GM19463 (cell line): ENCODE measurements around the gene CREB3L2.
"Not testable (repeated sequence)": the region's sequence is repeated elsewhere in the genome, so short reads cannot be mapped to it uniquely, and the experiment has no call there.

ENCODE experiments used
- ATAC-seq: cut with Tn5 transposase; IDR thresholded peaks from one replicate; pipeline ENCODE4 v1.9.1; 2021; ENCODE audit warnings: mild to moderate bottlenecking, moderate library complexity; ENCODE audit not compliant: unreplicated experiment

Gene CREB3L2

DNA sequence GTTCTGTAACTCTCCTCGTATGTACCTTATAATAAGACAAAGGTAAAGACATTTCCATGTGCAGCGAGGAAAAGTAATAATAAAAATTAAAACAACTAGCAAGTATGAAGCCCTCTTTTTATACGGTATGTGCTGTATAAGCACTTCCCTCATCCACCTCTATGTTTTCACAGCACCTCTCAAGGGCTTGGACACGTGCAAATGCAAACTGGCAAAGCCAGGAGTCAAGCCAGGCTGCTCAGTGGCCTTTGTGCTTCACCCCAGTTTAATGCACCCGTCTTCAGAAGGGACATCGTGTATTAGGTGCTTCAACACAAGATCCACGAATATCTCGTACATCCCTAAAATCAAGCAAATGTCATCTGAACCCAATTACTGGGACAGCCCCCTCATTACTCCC, 153.8 kb downstream of the CREB3L2 start:
- no peak for ATAC-seq

DNA sequence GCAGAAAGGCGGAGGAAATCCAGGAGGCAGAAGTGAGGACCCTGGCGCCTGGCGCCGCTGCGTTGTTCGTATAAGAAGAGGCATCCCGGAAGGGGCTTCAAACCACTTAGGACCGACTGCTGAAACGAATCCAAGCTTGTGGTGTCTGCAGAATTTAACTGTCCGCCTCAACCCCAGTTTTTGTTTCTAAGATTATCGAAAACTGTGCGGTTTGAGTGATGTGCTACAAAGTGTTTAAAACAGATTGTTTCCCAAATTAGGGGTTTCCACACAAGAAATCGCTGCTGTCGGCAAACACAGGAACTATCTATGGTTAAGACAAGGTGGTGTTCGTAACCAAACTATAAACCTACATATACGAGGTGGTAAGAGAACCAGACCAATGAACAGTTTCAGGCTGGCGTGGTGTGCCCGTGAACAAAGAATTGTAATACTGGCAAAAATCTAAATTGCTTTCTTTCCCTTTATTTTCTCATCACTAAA, 154.3 kb downstream of the CREB3L2 start:
- ATAC-seq, result peak; percentile 31

DNA sequence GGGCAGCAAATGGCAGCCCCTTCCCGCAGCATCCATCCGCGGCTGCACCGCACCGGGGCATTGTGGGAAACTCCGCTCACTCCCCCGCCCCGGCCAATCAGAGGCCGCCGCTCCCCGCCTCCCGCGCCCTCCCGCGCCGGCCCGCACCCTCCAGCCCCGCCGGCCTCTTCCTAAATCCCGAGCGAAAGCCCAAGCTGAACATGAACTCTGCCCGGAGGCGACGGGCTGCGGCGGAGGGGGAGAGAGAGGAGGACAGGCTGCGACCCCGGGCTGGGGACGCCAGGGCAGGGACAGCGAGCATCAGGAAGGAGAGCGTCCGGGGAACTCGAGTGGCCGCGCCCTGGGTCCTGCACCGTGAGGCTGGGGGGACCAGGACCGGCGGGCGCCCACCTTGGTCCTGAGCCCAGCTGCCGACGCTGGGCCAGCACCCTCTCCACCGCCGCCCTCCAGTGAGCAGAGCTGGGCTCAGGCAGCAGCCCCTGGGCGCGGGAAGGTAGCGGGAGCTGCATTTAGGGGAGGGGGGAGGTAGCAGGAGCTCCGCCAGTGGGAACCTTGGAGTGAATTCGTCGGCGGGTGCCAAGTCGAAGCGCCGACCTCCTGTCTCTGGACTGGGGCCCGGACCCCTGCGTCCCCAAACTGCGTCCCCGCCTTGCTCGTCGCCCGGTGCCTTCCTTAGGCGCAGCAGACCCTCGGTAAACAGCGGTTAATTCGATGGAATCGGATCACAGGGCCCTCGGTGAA, 154.9 kb downstream of the CREB3L2 start, which contains the start of gene DGKI:
Gene DGKI (minus strand): TSS at position 148 of the 741 bp plus-strand sequence.
- ATAC-seq, result peak; percentile 49

DNA sequence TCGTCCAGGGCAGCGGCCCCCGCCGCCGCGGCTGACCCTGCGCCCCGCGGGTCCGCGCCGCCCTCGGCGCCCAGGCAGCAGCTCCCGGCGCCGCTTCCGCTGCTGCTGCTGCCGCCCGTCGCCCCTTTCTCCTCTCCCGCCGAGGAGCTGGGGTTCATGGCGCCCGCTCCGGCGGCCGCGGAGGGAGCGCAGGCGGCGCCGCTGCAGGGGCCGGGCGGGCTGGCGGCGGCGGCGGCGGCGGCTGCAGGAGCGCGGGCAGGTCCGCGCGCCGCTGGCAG, 155.4 kb downstream of the CREB3L2 start:
- ATAC-seq, result peak; percentile 28

DNA sequence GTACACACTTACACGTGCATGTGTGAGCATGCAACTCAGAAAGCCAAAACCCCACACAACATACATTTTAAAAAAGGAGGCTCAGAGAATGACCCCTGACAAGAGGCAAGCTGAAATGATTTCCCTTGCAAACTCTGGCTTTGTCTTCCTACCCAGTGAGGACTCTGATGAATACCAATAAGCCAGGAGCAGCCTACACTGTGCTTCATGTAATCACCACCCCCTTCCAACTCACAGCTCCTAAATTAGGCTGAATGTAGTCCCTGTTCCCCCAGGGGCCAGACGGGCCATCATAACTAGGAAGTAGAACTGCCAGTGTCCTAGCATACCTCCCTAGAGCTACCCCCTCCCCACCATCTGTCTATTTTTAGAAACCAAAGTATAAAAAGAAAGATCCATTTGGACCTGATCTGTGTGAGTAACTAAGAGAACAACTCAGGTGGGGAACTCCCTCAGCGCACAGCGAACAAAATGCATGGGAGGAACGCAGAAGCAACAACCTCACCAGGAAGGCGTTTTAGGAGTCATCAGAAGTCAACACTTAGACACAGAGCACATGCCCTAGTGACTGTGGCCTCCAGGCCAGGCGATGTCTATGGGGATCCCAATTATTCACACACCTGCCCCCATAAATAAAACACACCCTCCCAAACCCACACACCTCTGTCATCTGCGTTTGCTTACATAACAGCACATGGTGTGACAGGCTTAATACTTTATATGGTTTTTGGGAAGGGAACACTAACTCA, 157.0 kb downstream of the CREB3L2 start:
- ATAC-seq, result no peak

DNA sequence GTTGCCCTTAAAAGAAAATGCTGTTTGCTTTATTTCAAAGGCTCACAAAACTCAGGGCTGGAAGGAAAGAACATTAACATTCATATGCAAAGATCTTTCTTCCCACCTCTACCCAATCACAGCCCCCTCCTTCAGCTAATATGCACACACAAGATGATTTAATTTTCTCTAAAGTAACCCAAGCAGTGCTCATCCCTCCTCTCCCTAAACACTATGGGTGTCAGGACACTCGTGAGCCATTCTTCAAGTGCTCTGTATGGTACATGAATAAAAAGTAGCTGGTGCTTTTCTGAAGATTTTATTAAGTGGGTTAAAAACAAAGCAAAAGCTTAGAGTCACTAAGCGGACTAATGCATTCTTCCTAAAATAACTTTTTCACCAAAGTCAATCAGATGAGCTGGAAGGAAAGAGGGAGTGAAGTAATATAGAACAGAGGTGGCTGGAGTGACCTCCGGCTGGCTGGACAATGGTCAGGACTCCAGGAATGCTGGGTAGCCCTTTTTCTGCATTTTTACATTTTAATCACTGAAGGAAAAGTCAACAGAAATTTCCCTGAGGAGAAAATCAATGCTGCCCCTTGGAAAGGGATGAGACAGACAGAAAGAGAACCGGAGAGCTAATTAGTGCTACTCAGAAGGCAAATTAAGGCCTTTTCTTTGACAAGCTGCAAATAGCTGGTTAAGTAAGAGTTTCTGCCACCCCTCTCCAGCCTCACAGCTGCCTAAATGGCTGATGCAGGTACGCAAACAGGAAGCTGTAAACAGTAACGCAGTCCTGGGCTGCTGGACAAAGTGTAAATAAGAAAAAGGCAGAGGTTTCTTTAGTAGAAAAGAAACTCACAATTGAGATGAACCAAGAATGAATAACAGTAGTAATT, 161.7 kb downstream of the CREB3L2 start:
- ATAC-seq, result no peak

DNA sequence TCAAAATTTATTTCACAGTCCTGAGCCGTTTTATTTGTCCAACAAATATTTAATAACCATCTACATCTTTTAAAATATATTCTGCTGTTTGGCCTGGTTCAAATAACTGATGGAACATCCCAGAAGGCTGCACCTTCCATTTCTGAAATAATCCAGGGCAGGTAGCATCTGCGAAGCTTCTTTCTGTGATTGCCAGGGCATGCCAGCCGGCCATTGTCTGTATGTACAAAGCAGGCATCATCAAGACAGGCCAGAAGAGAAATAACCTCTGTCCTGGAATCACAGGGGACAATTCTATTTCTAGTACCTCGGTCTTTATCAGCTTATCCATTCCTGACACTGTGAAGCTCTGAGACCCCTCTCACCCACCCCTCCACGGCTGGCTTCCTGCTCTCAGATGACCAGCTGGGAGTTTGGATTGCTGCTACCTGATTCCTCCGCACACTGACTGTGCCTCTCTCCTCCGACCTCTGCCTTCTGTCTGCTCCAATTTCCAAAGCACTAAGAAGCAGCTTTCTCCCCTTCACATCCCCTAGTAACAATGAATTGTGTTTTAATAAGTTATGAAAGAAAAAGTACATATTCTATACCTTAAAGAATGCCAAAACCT, 163.1 kb downstream of the CREB3L2 start:
- no peak for ATAC-seq

DNA sequence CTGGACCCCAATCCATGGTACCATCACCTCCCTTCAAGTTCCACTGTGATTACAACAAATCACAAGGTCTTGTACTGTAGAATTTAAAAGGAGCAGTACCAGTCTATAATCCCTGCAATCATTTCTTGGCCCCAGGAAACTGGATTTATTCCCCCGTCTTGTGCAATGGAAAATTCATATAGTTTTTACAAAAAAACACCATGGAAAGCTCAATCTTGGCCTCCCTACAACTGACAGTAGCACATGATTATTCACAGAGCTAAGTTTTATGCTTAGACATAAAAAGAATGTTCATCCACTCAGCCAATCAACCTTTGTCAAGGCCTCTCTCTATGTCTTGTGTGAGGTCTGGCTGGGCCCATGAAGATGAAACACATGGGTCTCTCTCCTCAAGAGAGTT, 165.3 kb downstream of the CREB3L2 start:
- ATAC-seq, result no peak

DNA sequence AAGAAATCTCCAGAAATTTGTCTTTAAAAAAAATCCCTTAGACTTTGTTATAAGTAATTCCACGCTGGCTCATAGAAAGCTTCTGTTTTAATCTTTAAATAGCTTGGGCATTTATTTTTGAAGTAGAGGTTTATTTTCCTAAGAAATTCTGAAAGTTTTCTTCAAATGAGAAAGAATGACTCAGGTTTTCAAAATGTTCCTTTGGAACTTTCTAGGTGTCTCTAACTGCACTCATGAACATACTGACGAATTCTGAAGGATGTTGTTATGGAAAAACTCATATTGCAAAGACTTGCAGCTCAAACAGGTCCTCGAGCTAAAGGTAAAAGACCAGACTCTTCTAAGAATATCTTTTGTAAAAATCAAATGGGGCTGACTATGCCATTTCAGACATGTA, 165.8 kb downstream of the CREB3L2 start:
- ATAC-seq, result no peak

DNA sequence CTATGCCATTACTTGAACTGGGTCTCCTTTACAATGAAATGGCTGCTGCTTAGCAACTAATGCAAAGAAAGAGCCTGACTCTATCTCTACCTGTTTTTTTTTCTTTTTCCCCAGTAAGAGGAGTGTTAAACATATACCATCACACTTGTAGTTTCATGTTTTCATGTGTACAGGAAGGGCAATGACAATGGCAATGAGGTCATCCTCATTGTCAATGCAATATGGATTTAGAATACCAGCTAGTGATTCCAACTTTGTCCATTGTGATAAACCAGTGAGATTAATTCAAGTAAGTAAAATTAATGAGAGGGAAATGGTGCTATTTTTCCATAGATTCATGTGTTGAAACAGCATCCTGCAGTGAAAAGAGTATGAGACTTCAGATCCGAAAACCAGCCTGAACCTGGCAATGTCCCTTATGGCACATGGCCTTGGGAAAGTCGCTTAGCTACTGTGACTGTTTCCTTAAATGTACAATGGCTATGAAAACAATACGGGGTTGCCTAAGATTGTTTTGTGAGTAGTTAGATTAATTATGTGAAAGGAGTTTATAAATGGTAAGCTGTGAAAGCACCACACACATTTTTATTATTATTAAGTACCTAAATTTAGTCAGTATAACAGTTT, 166.3 kb downstream of the CREB3L2 start:
- ATAC-seq, result no peak

DNA sequence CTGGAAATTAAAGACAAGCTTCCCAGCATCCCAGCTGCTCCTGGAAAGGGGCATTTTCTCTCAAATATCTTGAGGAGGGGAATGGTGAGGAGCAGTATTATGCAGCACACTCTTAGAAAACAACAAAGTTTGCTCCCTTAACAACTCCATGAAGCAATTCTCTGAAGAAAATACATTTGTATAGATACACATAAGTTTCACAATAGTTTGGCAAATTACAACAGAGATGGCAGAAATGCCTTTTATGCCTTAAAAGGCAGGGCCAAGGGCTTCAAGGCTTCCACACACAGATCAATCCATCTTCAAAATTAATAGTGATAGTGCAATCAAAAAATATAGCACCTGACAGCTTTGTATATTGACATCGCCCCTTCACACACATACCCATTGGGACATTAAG, 167.3 kb downstream of the CREB3L2 start:
- ATAC-seq, result no peak

DNA sequence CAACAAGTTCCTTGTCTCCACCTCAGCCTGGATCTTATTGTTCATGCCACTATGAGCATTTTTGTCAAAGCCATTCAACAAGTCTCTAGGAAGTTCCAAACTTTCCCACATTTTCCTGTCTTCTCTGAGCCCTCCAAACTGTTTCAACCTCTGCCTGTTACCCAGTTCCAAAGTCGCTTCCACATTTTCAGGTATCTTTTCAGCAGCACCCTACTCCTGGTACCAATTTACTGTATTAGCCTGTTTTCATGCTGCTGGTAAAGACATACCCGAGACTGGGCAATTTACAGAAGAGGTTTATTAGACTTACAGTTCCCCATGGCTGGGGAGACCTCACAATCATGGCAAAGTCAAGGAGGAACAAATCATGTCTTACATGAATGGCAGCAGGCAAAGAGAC, 168.9 kb downstream of the CREB3L2 start:
- not testable (repeated sequence) for ATAC-seq

DNA sequence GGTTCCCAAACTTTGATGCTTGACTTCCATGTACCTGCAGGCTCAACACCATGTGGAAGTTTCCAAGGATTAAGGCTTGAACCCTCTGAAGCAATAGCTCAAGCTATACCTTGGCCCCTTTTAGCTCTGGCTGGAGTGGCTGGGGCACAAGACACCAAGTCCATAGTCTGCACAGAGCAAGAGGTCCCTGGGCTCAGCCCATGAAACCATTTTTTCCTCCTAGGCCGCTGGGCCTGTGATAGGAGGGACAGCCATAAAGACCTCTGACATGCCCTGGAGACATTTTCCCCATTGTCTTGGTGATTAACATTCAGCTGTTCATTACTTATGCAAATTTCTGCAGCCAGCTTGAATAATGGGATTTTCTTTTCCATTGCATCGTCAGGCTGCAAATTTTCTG, 169.5 kb downstream of the CREB3L2 start:
- ATAC-seq, result no peak

DNA sequence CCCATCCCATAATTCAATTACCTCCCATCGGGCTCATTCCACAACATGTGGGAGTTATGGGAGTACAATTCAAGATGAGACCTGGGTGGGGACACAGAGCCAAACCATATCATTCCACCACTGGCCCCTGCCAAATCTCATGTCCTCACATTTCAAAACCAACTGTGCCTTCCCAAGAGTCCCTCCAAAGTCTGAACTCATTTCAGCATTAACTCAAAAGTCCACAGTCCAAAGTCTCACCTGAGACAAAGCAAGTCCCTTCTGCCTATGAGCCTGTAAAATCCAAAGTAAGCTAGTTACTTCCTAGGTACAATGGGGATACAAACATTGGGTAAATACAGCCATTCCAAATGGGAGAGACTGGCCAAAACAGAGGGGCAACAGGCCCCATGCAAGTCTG, 170.3 kb downstream of the CREB3L2 start:
- not testable (repeated sequence) for ATAC-seq

DNA sequence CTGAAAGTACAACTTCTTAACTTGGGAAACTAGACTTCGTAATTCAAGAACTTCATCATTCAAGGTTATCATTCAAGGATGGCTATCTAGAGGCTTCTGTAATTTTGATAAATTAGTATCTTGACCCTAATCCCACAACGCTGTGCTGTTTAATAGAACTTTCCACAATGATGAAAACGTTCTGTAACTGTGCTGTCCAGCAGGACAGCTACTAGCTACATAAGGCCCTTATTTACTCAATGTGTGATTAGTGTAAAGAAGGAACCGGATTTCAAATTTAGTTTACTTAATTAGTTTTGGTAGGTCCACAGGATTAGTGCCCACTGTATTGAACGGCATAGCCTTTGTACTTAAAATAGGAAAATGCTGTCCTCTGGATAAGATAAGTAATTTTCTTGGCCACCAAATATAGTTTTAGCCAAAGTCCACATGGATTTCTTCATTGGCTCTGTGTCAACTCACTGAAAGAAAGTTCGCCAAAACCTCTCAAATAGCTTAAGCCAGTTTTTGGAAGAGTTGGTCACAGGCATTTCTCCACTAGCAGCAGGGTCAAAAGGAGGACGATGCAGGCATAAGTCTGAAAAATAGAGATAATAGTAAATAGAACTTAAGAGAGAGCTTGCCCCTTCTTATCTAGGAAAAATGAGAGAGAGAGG, 172.4 kb downstream of the CREB3L2 start:
- ATAC-seq, result no peak

DNA sequence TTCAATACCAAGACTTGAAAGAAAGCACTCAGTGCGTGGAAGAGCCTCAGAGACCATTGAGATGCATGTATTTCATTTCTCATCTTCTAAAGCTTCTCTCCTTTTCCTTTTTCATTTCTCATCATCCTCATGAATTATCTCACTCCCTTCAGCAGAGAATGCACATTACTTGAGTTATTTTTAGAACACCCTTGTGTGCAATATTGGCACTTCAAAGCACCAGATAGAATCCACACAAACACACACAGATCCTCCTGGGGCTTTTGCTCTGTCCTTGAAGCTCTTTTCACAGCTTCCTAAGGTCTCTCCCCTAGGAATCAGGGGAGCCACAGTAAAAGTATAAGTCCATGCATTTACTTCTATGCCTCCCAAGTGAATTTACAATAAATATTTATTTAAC, 173.4 kb downstream of the CREB3L2 start:
- no peak for ATAC-seq

DNA sequence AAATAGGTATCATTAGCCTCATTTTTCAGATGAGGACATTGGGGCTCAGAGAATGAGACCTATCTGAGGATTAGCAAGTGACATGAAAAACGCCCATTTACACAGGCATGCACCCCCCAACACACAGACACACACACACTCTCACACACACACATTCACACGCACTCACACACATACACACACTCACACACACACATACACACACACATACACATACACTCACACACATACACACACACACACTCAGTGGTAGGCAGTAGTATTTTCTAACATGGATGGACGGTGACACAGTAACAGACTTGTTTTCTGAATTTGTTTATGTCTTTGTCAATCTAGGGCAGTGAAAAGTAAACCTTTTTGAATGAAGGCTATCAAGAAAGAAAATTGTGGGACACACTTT, 176.4 kb downstream of the CREB3L2 start:
- ATAC-seq, result no peak
